ENCODE data around the gene SMG7.

GRCh38 chr1:183575606-183576005 lies 103.3 kb downstream of the SMG7 start:
- TF ChIP-seq POLR2A (IDR thresholded peaks at IDR 0.05; ENCODE audit: low read depth, low read length), result no peak
- TF ChIP-seq POLR2AphosphoS5 (IDR thresholded peaks at IDR 0.05; ENCODE audit: insufficient read depth, low read depth, low read length), result no peak
